OCI-LY3 (cell line): ENCODE results near the gene BEGAIN.

Experiments
- H2AFZ ChIP-seq: fragments of 200-600, 300-600 bp; shearing (Covaris generic); 2 replicates; pipeline ENCODE4 v1.6.0; 2014; ENCODE audit warnings: antibody characterized with exemption, low read depth, low read length
- H3K27ac ChIP-seq: fragments of 200-600, 300-600 bp; sonication (generic); 2 replicates; pipeline ENCODE4 v1.5.1; 2014; ENCODE audit warnings: mild to moderate bottlenecking, low read length, moderate library complexity, mixed read lengths
- H3K27me3 ChIP-seq: fragments of 200-600, 300-600 bp; sonication (generic); 2 replicates; pipeline ENCODE4 v1.6.1; 2014; ENCODE audit warnings: low read depth, low read length, mixed read lengths
- H3K36me3 ChIP-seq: fragments of 200-600, 300-600 bp; sonication (generic); replicated peaks from 2 replicates; pipeline ENCODE3; 2014; ENCODE audit warnings: low read depth, low read length, mixed read lengths
- H3K4me1 ChIP-seq: fragments of 300-600, 200-600 bp; sonication (generic); 2 replicates; pipeline ENCODE4 v1.6.1; 2014; ENCODE audit warnings: low read length, mixed read lengths
- H3K4me2 ChIP-seq: fragments of 200-600, 300-600 bp; sonication (generic); 2 replicates; pipeline ENCODE4 v1.6.1; 2014; ENCODE audit warnings: low read length, mixed read lengths
- H3K4me3 ChIP-seq: fragments of 300-600, 200-600 bp; sonication (generic); 2 replicates; pipeline ENCODE4 v1.5.1; 2014; ENCODE audit warnings: antibody characterized with exemption, mild to moderate bottlenecking, low read length, moderate library complexity
- H3K79me2 ChIP-seq: fragments of 300-600, 200-600 bp; shearing (Covaris generic); 2 replicates; pipeline ENCODE4 v1.6.1; 2014; ENCODE audit warnings: mild to moderate bottlenecking, low read length, mixed read lengths
- H3K9ac ChIP-seq: fragments of 300-600, 200-600 bp; shearing (Covaris generic); 2 replicates; pipeline ENCODE4 v1.6.0; 2014; ENCODE audit warnings: mild to moderate bottlenecking, low read length, moderate library complexity
- H3K9me3 ChIP-seq: fragments of 200-600, 300-600 bp; shearing (Covaris generic); 2 replicates; pipeline ENCODE4 v1.6.1; 2014; ENCODE audit warnings: low read length, mixed read lengths; ENCODE audit not compliant: insufficient read depth
- H4K20me1 ChIP-seq: fragments of 200-600, 300-600 bp; sonication (generic); 2 replicates; pipeline ENCODE4 v1.6.1; 2016; ENCODE audit warnings: low read length, mixed read lengths; ENCODE audit not compliant: insufficient read depth
- EZH2phosphoT487 ChIP-seq: fragments of 200-600 bp; shearing (Covaris generic); IDR thresholded peaks from 2 replicates; pipeline ENCODE4 v1.6.1; 2018; ENCODE audit warnings: antibody characterized with exemption, mixed run types, low read depth
- TF ChIP-seq, protein P1 (sequence below): fragments of 200-600, 300-600 bp; sonication (generic); IDR thresholded peaks from 2 replicates; pipeline ENCODE4 v1.5.1; 2014; ENCODE audit warnings: antibody characterized with exemption, low read length, low read depth

Gene BEGAIN

GRCh38 chr14:100568998-100569733 is 18.1 kb downstream of the BEGAIN start:
- H3K27me3 ChIP-seq = no peaks in the 10 kb centered on the region
- peak overlapping the region; percentile 5; the same call in 1 of the 2 replicates for H3K27ac ChIP-seq
- peak overlapping the region; percentile 22; the same call in 1 of the 2 replicates for H3K4me3 ChIP-seq
- TF ChIP-seq EZH2phosphoT487 = no peak
- TF ChIP-seq, protein P1, sequence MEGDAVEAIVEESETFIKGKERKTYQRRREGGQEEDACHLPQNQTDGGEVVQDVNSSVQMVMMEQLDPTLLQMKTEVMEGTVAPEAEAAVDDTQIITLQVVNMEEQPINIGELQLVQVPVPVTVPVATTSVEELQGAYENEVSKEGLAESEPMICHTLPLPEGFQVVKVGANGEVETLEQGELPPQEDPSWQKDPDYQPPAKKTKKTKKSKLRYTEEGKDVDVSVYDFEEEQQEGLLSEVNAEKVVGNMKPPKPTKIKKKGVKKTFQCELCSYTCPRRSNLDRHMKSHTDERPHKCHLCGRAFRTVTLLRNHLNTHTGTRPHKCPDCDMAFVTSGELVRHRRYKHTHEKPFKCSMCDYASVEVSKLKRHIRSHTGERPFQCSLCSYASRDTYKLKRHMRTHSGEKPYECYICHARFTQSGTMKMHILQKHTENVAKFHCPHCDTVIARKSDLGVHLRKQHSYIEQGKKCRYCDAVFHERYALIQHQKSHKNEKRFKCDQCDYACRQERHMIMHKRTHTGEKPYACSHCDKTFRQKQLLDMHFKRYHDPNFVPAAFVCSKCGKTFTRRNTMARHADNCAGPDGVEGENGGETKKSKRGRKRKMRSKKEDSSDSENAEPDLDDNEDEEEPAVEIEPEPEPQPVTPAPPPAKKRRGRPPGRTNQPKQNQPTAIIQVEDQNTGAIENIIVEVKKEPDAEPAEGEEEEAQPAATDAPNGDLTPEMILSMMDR = no peak
- H3K4me2 ChIP-seq = peak overlapping the region; percentile 39
- H3K79me2 ChIP-seq = no peaks in the 10 kb centered on the region
- H3K4me1 ChIP-seq = peaks cover 50% of the 10 kb centered on the region
- no peaks in the 10 kb centered on the region for H3K9me3 ChIP-seq
- no peaks in the 10 kb centered on the region for H3K36me3 ChIP-seq
- H2AFZ ChIP-seq = no peak overlapping the region
- no peaks in the 10 kb centered on the region for H4K20me1 ChIP-seq
- H3K9ac ChIP-seq = peak overlapping the region; percentile 11; the same call in 1 of the 2 replicates

DNA sequence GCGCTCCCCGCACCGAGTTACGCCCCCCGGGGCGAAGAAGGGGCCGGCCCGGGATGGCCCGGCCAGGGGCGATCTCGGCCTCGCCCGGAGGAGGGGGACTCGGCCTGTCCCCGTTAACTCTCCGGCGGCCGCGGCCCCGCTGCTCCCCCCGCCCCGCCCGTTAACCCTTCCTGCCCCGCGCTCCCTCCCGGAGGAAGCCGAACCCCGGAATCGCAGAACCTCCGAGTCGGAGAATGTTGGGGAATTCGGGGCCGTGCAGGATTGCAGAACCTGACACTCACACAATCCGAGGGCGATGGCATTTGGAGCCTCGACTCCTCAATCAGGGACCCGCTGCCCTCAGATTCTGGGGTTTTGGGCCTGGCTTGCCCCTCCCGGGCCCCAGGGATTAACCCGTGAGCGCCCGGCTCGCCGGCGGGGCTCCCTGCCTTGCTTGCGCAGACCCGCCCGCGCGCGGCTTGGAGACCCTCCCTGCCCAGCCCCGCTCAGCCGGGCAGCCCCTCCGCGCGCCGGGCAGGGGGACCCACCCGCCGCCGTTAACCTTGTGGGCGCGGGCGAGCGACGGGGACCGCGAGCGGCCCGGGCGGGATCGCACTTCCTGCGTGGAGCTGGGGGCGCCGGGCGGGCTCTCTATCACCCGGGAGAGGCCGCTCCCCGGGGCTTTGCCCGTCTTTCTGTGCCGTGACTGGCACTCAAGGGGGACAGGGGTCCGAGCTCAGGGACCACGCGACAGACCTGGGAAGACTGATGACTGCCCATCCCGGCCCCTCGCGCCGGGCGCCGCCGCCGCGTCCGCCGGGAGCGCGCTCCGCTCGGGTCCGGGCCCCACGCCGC is 18.8 kb downstream of the BEGAIN start:
- H3K4me2 ChIP-seq = no peak overlapping the region
- H3K27me3 ChIP-seq = no peaks in the 10 kb centered on the region; the same call in 1 of the 2 replicates
- H3K9ac ChIP-seq = no peak overlapping the region
- H3K36me3 ChIP-seq = no peaks in the 10 kb centered on the region
- no peak overlapping the region for H3K27ac ChIP-seq
- H4K20me1 ChIP-seq = no peaks in the 10 kb centered on the region
- peaks cover 58% of the 10 kb centered on the region for H3K4me1 ChIP-seq
- TF ChIP-seq, protein P1 = no peak
- TF ChIP-seq EZH2phosphoT487 = no peak
- H3K9me3 ChIP-seq = no peaks in the 10 kb centered on the region
- no peak overlapping the region for H2AFZ ChIP-seq
- no peaks in the 10 kb centered on the region for H3K79me2 ChIP-seq
- H3K4me3 ChIP-seq = no peak overlapping the region

DNA sequence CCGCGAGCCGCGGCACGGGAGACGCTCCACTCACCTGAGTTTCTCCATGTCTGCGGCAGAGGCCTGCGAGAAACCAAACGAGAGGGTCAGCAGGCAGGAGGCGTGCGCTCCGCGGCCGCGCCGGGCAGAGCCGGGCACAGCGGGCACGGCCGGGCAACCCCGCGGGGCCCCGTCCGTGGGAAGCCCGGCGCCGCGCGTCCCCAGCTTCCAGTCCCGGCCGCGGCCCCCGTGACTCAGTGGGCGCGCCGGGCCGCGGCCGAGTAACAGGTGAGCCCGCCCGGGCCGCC is 19.4 kb downstream of the BEGAIN start:
- no peak overlapping the region for H3K4me2 ChIP-seq
- no peak overlapping the region for H3K4me3 ChIP-seq
- no peaks in the 10 kb centered on the region; the same call in 1 of the 2 replicates for H3K27me3 ChIP-seq
- no peaks in the 10 kb centered on the region for H3K9me3 ChIP-seq
- no peaks in the 10 kb centered on the region for H3K79me2 ChIP-seq
- no peaks in the 10 kb centered on the region for H3K36me3 ChIP-seq
- peaks cover 62% of the 10 kb centered on the region for H3K4me1 ChIP-seq
- no peak overlapping the region for H3K27ac ChIP-seq
- H3K9ac ChIP-seq = no peak overlapping the region
- H2AFZ ChIP-seq = no peak overlapping the region
- no peak for TF ChIP-seq EZH2phosphoT487
- TF ChIP-seq, protein P1 = no peak
- no peaks in the 10 kb centered on the region for H4K20me1 ChIP-seq
